CD14-positive monocyte (primary cell): ENCODE results near the gene P2RY6. TPM values are rescaled to one million over a fixed set of nuclear protein-coding genes. Genes with fewer than 3 reads are reported as not detected.

ENCODE experiments used
- DNase-seq, 3 donors: peaks; one replicate each; pipeline ENCODE4 v3.0.0-alpha.2; 2011 to 2022
- H2AFZ ChIP-seq: 2 replicates; pipeline ENCODE4 v1.6.0; 2012; ENCODE audit warnings: mild to moderate bottlenecking, low read depth, low read length, inconsistent platforms; ENCODE audit not compliant: insufficient read depth, poor library complexity, severe bottlenecking
- H3K27ac ChIP-seq, 2 donors: 1 replicate in 1 of 2; 2 replicates in 1 of 2; pipeline ENCODE4 v1.5.1; 2012 to 2013; ENCODE audit warnings: low read length in 2 of 2, control low read depth in 1 of 2, inconsistent platforms in 1 of 2, low read depth in 1 of 2, mild to moderate bottlenecking in 1 of 2
- H3K27me3 ChIP-seq, 2 donors: one replicate each; pipeline versions ENCODE4 v1.6.0 to v1.6.1; 2011 to 2013; ENCODE audit warnings: low read length in 2 of 2; ENCODE audit not compliant: control insufficient read depth in 2 of 2, insufficient read depth in 2 of 2
- H3K36me3 ChIP-seq, 2 donors: replicated peaks in 1 of 2; 1 replicate in 1 of 2; 2 replicates in 1 of 2; pipeline versions ENCODE4 v1.5.1 to v1.6.1; 2012 to 2013; ENCODE audit warnings: low read length in 2 of 2, control low read depth in 1 of 2, inconsistent platforms in 1 of 2, mild to moderate bottlenecking in 1 of 2; ENCODE audit not compliant: insufficient read depth in 2 of 2, control insufficient read depth in 1 of 2
- H3K4me1 ChIP-seq, 2 donors: 1 replicate in 1 of 2; 2 replicates in 1 of 2; pipeline versions ENCODE4 v1.5.1 to v1.6.1; 2012 to 2013; ENCODE audit warnings: low read length in 2 of 2, control low read depth in 1 of 2, inconsistent platforms in 1 of 2, mild to moderate bottlenecking in 1 of 2, moderate library complexity in 1 of 2; ENCODE audit not compliant: insufficient read depth in 2 of 2, control insufficient read depth in 1 of 2
- H3K4me2 ChIP-seq: replicated peaks from 2 replicates; pipeline ENCODE3; 2012; ENCODE audit warnings: low read length, moderate library complexity, mild to moderate bottlenecking; ENCODE audit not compliant: poor library complexity, severe bottlenecking; ENCODE audit errors: extremely low read depth
- H3K4me3 ChIP-seq, 3 experiments: fragments of 200-600 bp in 1 of 3; sonication (generic) in 1 of 3; replicated peaks in 1 of 3; 1 replicate in 2 of 3; 2 replicates in 1 of 3; pipeline ENCODE4 v1.5.1; 2011 to 2013; ENCODE audit warnings: low read length in 3 of 3, mild to moderate bottlenecking in 3 of 3, control low read depth in 2 of 3, low read depth in 2 of 3, inconsistent platforms in 1 of 3, moderate library complexity in 1 of 3
- H3K79me2 ChIP-seq: 2 replicates; pipeline ENCODE4 v1.6.0; 2012; ENCODE audit warnings: mild to moderate bottlenecking, control low read depth, inconsistent platforms, low read length, moderate library complexity; ENCODE audit not compliant: insufficient read depth
- H3K9ac ChIP-seq: 2 replicates; pipeline ENCODE4 v1.6.0; 2017; ENCODE audit warnings: low read length, mild to moderate bottlenecking; ENCODE audit not compliant: insufficient read depth, poor library complexity, severe bottlenecking
- H3K9me3 ChIP-seq, 2 donors: replicated peaks in 1 of 2; 1 replicate in 1 of 2; 2 replicates in 1 of 2; pipeline versions ENCODE4 v1.5.1 to v1.6.1; 2012 to 2013; ENCODE audit warnings: low read length in 2 of 2, control low read depth in 1 of 2; ENCODE audit not compliant: control insufficient read depth in 1 of 2, insufficient read depth in 1 of 2
- H4K20me1 ChIP-seq: 2 replicates; pipeline ENCODE4 v1.6.0; 2012; ENCODE audit warnings: mild to moderate bottlenecking, low read length, control low read depth, moderate library complexity; ENCODE audit not compliant: insufficient read depth
- H3K27ac Mint-ChIP-seq, 7 donors: one replicate each; pipeline ENCODE4 v1.8.0; 2020; ENCODE audit warnings: mild to moderate bottlenecking in 7 of 7, mixed read lengths in 7 of 7, moderate library complexity in 6 of 7, inconsistent platforms in 2 of 7
- H3K27me3 Mint-ChIP-seq, 3 donors: one replicate each; pipeline ENCODE4 v1.8.0; 2021 to 2022; ENCODE audit warnings: low read depth in 3 of 3, mild to moderate bottlenecking in 3 of 3, mixed read lengths in 3 of 3, moderate library complexity in 3 of 3, inconsistent platforms in 1 of 3
- H3K36me3 Mint-ChIP-seq, 2 donors: one replicate each; pipeline ENCODE4 v1.8.0; 2020; ENCODE audit warnings: mixed read lengths in 2 of 2, inconsistent platforms in 1 of 2, mild to moderate bottlenecking in 1 of 2
- H3K4me1 Mint-ChIP-seq: one replicate; pipeline ENCODE4 v1.8.0; 2020; ENCODE audit warnings: mild to moderate bottlenecking, mixed read lengths
- H3K4me3 Mint-ChIP-seq, 2 donors: one replicate each; pipeline ENCODE4 v1.8.0; 2020; ENCODE audit warnings: mild to moderate bottlenecking in 2 of 2, mixed read lengths in 2 of 2, moderate library complexity in 1 of 2
- H3K9me3 Mint-ChIP-seq, 7 donors: one replicate each; pipeline ENCODE4 v1.8.0; 2020 to 2022; ENCODE audit warnings: mixed read lengths in 7 of 7, mild to moderate bottlenecking in 6 of 7, moderate library complexity in 6 of 7, inconsistent platforms in 2 of 7
- CTCF ChIP-seq: fragments of 200-600 bp; IDR thresholded peaks from one replicate; pipeline ENCODE4 v1.8.0; 2022; ENCODE audit warnings: antibody characterized with exemption, mild to moderate bottlenecking
- WGBS: methylation state at CpG from one replicate; pipeline ENCODE4 v1.1.5; 2013; ENCODE audit warnings: missing lambda C conversion rate; ENCODE audit not compliant: insufficient coverage; 5-methylcytosine and 5-hydroxymethylcytosine counted together
- intact Hi-C, 2 donors: fragments of 100-400 bp; cut with micrococcal nuclease; formaldehyde crosslinking; loops; one replicate each; pipeline versions ENCODE4 v1.15.0 to v1.15.1; 2023
- polyA plus RNA-seq, 3 donors: library from polyadenylated mRNA; depleted of rRNA in 1 of 3; unstranded in 2 of 3; stranded (reverse) in 1 of 3; fragments of 300-500 nt in 2 of 3; fragments of >200 nt in 1 of 3; fragmentation: Illumina TruSeq in 2 of 3; gene quantifications; 1 replicate in 2 of 3; 2 replicates in 1 of 3; pipeline ENCODE4 v1.2.3, GENCODE V29; 2012 to 2021

P2RY6 gene
- polyA plus RNA-seq, 3 donors = 1.7 to 5.1 (median 1.8) TPM

DNA sequence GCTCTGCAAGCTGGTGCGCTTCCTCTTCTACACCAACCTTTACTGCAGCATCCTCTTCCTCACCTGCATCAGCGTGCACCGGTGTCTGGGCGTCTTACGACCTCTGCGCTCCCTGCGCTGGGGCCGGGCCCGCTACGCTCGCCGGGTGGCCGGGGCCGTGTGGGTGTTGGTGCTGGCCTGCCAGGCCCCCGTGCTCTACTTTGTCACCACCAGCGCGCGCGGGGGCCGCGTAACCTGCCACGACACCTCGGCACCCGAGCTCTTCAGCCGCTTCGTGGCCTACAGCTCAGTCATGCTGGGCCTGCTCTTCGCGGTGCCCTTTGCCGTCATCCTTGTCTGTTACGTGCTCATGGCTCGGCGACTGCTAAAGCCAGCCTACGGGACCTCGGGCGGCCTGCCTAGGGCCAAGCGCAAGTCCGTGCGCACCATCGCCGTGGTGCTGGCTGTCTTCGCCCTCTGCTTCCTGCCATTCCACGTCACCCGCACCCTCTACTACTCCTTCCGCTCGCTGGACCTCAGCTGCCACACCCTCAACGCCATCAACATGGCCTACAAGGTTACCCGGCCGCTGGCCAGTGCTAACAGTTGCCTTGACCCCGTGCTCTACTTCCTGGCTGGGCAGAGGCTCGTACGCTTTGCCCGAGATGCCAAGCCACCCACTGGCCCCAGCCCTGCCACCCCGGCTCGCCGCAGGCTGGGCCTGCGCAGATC, 37.5 kb upstream of the P2RY6 start:
- no peak for TF ChIP-seq CTCF
- Histone ChIP-seq H4K20me1 (peaks cover 22% of the 10 kb centered on the region), H3K27me3 (no peaks in the 10 kb centered on the region), H3K4me3 (no peak overlapping the region), H3K9ac (no peak overlapping the region), H3K9me3 (no peaks in the 10 kb centered on the region), H3K4me1 (peaks cover 0 to 5% of the 10 kb centered on the region in 2 donors), H3K27ac (no peak overlapping the region), H3K4me2 (no peak overlapping the region), H3K79me2 (peaks cover 85% of the 10 kb centered on the region), H3K36me3 (peaks cover 69 to 88% of the 10 kb centered on the region in 2 donors), H2AFZ (no peak overlapping the region)
- peaks cover 16% of the 10 kb centered on the region for H3K4me1 Mint-ChIP-seq
- DNase-seq = no peak
- H3K36me3 Mint-ChIP-seq = peaks cover 63 to 88% of the 10 kb centered on the region in 2 donors
- H3K27ac Mint-ChIP-seq = peak overlapping the region in 3 of 7 donors; percentile 8 to 61 (median 60)
- H3K4me3 Mint-ChIP-seq = no peak overlapping the region
- WGBS = 95% methylated on average over 56 of the region's 56 CpGs
- intact Hi-C loops = loop anchor here in 1 of 2 donors (5.0 kb wide), 1 partner anchor 47 kb away; no protein-coding TSS in a partner anchor
- peaks cover 0 to 1% (median 0%) of the 10 kb centered on the region in 3 donors for H3K27me3 Mint-ChIP-seq
- no peaks in the 10 kb centered on the region for H3K9me3 Mint-ChIP-seq

DNA sequence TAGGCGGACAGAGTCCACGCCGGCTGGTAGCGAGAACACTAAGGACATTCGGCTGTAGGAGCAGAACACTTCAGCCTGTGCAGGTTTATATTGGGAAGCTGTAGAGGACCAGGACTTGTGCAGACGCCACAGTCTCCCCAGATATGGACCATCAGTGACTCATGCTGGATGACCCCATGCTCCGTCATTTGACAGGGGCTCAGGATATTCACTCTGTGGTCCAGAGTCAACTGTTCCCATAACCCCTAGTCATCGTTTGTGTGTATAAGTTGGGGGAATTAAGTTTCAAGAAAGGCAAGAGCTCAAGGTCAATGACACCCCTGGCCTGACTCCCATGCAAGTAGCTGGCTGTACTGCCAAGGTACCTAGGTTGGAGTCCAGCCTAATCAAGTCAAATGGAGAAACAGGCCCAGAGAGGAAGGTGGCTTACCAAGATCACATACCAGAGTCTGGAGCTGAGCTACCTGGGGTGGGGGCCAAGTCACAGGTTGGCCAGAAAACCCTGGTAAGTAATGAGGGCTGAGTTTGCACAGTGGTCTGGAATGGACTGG, 36.8 kb upstream of the P2RY6 start:
- Histone ChIP-seq H3K9ac (no peak overlapping the region), H4K20me1 (peaks cover 15% of the 10 kb centered on the region), H3K4me3 (no peak overlapping the region), H2AFZ (no peak overlapping the region), H3K4me1 (peaks cover 0 to 5% of the 10 kb centered on the region in 2 donors), H3K9me3 (no peaks in the 10 kb centered on the region), H3K4me2 (no peak overlapping the region), H3K27ac (peak overlapping the region in 1 of 2 donors; percentile 67), H3K79me2 (peaks cover 82% of the 10 kb centered on the region), H3K27me3 (no peaks in the 10 kb centered on the region), H3K36me3 (peaks cover 65 to 88% of the 10 kb centered on the region in 2 donors)
- Mint-ChIP-seq H3K27ac (peak overlapping the region in 5 of 7 donors; percentile 8 to 60 (median 47)), H3K36me3 (peaks cover 60 to 88% of the 10 kb centered on the region in 2 donors), H3K4me1 (peaks cover 18% of the 10 kb centered on the region), H3K9me3 (no peaks in the 10 kb centered on the region), H3K4me3 (no peak overlapping the region), H3K27me3 (peaks cover 0 to 1% (median 0%) of the 10 kb centered on the region in 3 donors)
- WGBS = 98% methylated on average over 5 of the region's 8 CpGs
- DNase-seq = no peak
- TF ChIP-seq CTCF = no peak
- intact Hi-C loops = loop anchor here in 1 of 2 donors (5.0 kb wide), 1 partner anchor 48 kb away; no protein-coding TSS in a partner anchor
